GM12878 (cell line): ENCODE measurements around the gene ELOVL5. TPM values are rescaled to one million over a fixed set of nuclear protein-coding genes. Genes with fewer than 3 reads are reported as not detected.

Experiments
- ATAC-seq: fragments of 200-7000 bp; cut with Tn5 transposase; 3 replicates; pipeline ENCODE4 v1.9.1; 2020; ENCODE audit warnings: mild to moderate bottlenecking, moderate library complexity
- BruUV-seq: library from RNA; stranded (reverse); fragments of 400-500 nt; replicated peaks from 2 replicates; lab custom pipeline; 2021; lab: Mats Ljungman, UMichigan
- CTCF ChIA-PET: fragments of 300-600 bp; sonication (Branson Sonifier 250); formaldehyde crosslinking; extraction: SDS; loops from one replicate; lab custom pipeline; 2021; ENCODE audit warnings: inconsistent platforms; lab: Yijun Ruan, JAX
- POLR2A ChIA-PET: fragments of 350-600 bp; formaldehyde crosslinking; extraction: SDS; loops from one replicate; lab custom pipeline; 2021; ENCODE audit warnings: inconsistent platforms; lab: Charles Lee
- RAD21 ChIA-PET: fragments of 300-600 bp; sonication (Branson Sonifier 250); formaldehyde crosslinking; loops from one replicate; lab custom pipeline; 2023; ENCODE audit warnings: antibody characterized with exemption; ENCODE audit not compliant: unreplicated experiment; lab: Charles Lee
- SMC1A ChIA-PET: fragments of 300-600 bp; sonication (Branson Sonifier 250); formaldehyde crosslinking; loops from one replicate; lab custom pipeline; 2023; ENCODE audit not compliant: unreplicated experiment, uncharacterized antibody; lab: Charles Lee
- DNase-seq: peaks from one replicate; pipeline ENCODE4 v3.0.0-alpha.2; 2011; ENCODE audit warnings: low read depth, low spot score
- FAIRE-seq: peaks from 3 replicates; lab custom pipeline; 2011; peaks lifted over from hg19 to GRCh38; lab: Jason Lieb, UNC
- H2AFZ ChIP-seq: 2 replicates; pipeline ENCODE4 v1.6.0; 2011; ENCODE audit warnings: low read depth, low read length, control low read depth; ENCODE audit not compliant: control insufficient read depth
- H3K27ac ChIP-seq: 2 replicates; pipeline ENCODE4 v1.5.1; 2011; ENCODE audit warnings: control low read depth; ENCODE audit not compliant: control insufficient read depth, insufficient read depth
- H3K27me3 ChIP-seq, 2 experiments: replicated peaks in 1 of 2; 2 replicates each; pipeline versions ENCODE4 v1.6.0 to v1.6.1; 2011; ENCODE audit warnings: low read length in 1 of 2; ENCODE audit not compliant: control insufficient read depth in 2 of 2, insufficient read depth in 2 of 2
- H3K36me3 ChIP-seq, 2 experiments: 2 replicates each; pipeline ENCODE4 v1.5.1; 2011; ENCODE audit warnings: low read length in 1 of 2; ENCODE audit not compliant: control insufficient read depth in 2 of 2, insufficient read depth in 2 of 2
- H3K4me1 ChIP-seq: 2 replicates; pipeline ENCODE4 v1.6.1; 2011; ENCODE audit warnings: mild to moderate bottlenecking, low read length, moderate library complexity, mixed read lengths; ENCODE audit not compliant: control insufficient read depth, insufficient read depth
- H3K4me2 ChIP-seq: 2 replicates; pipeline ENCODE4 v1.6.0; 2011; ENCODE audit warnings: control low read depth; ENCODE audit not compliant: control insufficient read depth, insufficient read depth
- H3K4me3 ChIP-seq: fragments of 200-600 bp; sonication (generic); 2 replicates; pipeline ENCODE4 v1.5.1; 2016
- H3K79me2 ChIP-seq: 2 replicates; pipeline ENCODE4 v1.6.0; 2011; ENCODE audit warnings: low read length; ENCODE audit not compliant: control insufficient read depth, insufficient read depth
- H3K9ac ChIP-seq: 2 replicates; pipeline ENCODE4 v1.8.0; 2011; ENCODE audit warnings: low read length, control low read depth, mixed read lengths; ENCODE audit not compliant: control insufficient read depth, insufficient read depth
- H3K9me3 ChIP-seq: replicated peaks from 3 replicates; pipeline ENCODE4 v1.5.1; 2011; ENCODE audit warnings: mild to moderate bottlenecking, low read length; ENCODE audit not compliant: control insufficient read depth, insufficient read depth
- H4K20me1 ChIP-seq: 2 replicates; pipeline ENCODE4 v1.6.0; 2011; ENCODE audit not compliant: control insufficient read depth, insufficient read depth
- BMI1 ChIP-seq: fragments of 450-650 bp; IDR thresholded peaks from 2 replicates; pipeline ENCODE4 v1.6.1; 2016; ENCODE audit warnings: mild to moderate bottlenecking, moderate library complexity, borderline replicate concordance
- CBFB ChIP-seq: IDR thresholded peaks from 2 replicates; pipeline ENCODE4 v1.6.1; 2016; ENCODE audit warnings: antibody characterized with exemption, low read depth
- CEBPZ ChIP-seq: fragments of 150-350 bp; IDR thresholded peaks from 2 replicates; pipeline ENCODE4 v1.6.1; 2016; ENCODE audit warnings: low read depth, low read length
- EGR1 ChIP-seq, 2 experiments: IDR thresholded peaks; 1 replicate in 1 of 2; 2 replicates in 1 of 2; pipeline ENCODE4 v1.6.1; 2011 to 2012; ENCODE audit warnings: low read depth in 2 of 2, low read length in 2 of 2, borderline replicate concordance in 1 of 2, mild to moderate bottlenecking in 1 of 2, moderate library complexity in 1 of 2
- HSF1 ChIP-seq: fragments of 150-350 bp; IDR thresholded peaks from 2 replicates; pipeline ENCODE4 v1.6.1; 2014; ENCODE audit warnings: mild to moderate bottlenecking, low read depth, low read length
- KLF5 ChIP-seq: fragments of 450-650 bp; IDR thresholded peaks from 2 replicates; pipeline ENCODE4 v1.6.1; 2014; ENCODE audit warnings: mild to moderate bottlenecking; ENCODE audit not compliant: partially characterized antibody
- MEF2A ChIP-seq: IDR thresholded peaks from 2 replicates; pipeline ENCODE4 v1.6.1; 2011; ENCODE audit warnings: low read depth, mild to moderate bottlenecking, low read length, moderate library complexity; ENCODE audit not compliant: insufficient read depth
- MTA2 ChIP-seq: fragments of 450-650 bp; IDR thresholded peaks from 2 replicates; pipeline ENCODE4 v1.6.1; 2016; ENCODE audit warnings: low read depth, mild to moderate bottlenecking, moderate library complexity
- NFXL1 ChIP-seq: fragments of 450-650 bp; IDR thresholded peaks from 2 replicates; pipeline ENCODE4 v1.6.1; 2017; ENCODE audit warnings: antibody characterized with exemption, mild to moderate bottlenecking, borderline replicate concordance
- RAD51 ChIP-seq: fragments of 450-650 bp; IDR thresholded peaks from 2 replicates; pipeline ENCODE4 v1.6.1; 2016; ENCODE audit warnings: moderate library complexity, mild to moderate bottlenecking, inconsistent platforms
- RB1 ChIP-seq: fragments of 450-650 bp; formaldehyde crosslinking; IDR thresholded peaks from 2 replicates; pipeline ENCODE4 v1.6.1; 2017; ENCODE audit warnings: mild to moderate bottlenecking, borderline replicate concordance
- SMAD5 ChIP-seq: IDR thresholded peaks from 2 replicates; pipeline ENCODE4 v1.6.1; 2016; ENCODE audit warnings: antibody characterized with exemption, low read depth
- STAT1 ChIP-seq: fragments of 450-650 bp; conservative IDR thresholded peaks from 2 replicates; pipeline ENCODE4 v1.6.1; 2014; ENCODE audit warnings: antibody characterized with exemption, mild to moderate bottlenecking
- TCF12 ChIP-seq: IDR thresholded peaks from 2 replicates; pipeline ENCODE4 v1.6.1; 2011; ENCODE audit warnings: low read depth, mild to moderate bottlenecking, low read length
- ZNF24 ChIP-seq: fragments of 450-650 bp; IDR thresholded peaks from 2 replicates; pipeline ENCODE4 v1.6.1; 2017; ENCODE audit warnings: antibody characterized with exemption, mild to moderate bottlenecking
- WGBS: methylation state at CpG from one replicate; pipeline ENCODE4 v1.1.6; 2016; ENCODE audit warnings: low lambda C conversion rate; ENCODE audit not compliant: insufficient replicate concordance, insufficient coverage; ENCODE audit errors: missing lambda C conversion rate; 5-methylcytosine and 5-hydroxymethylcytosine counted together
- in situ Hi-C: fragments of 300-500 bp; cut with MboI; formaldehyde crosslinking; loops from 9 replicates; pipeline ENCODE4 v1.14.3; 2018; ENCODE audit warnings: mixed read lengths
- intact Hi-C: fragments of 100-400 bp; cut with micrococcal nuclease; formaldehyde crosslinking; loops from one replicate; pipeline ENCODE4 v1.14.2; 2022; ENCODE audit not compliant: unreplicated experiment
- polyA plus RNA-seq, 11 experiments: library from polyadenylated mRNA; depleted of rRNA in 4 of 11; unstranded in 6 of 11; stranded (reverse) in 5 of 11; fragments of >200 nt; fragmentation: Nextera tagmentation in 4 of 11; fragmentation: Illumina TruSeq in 1 of 11; extraction: Ambion mirVana in 4 of 11; extraction: Trizol in 1 of 11; gene quantifications; 1 replicate in 1 of 11; 2 replicates in 10 of 11; pipeline versions ENCODE4 v1.2.1 to v1.2.3, GENCODE V29; 2011 to 2016; ENCODE audit warnings: inconsistent platforms in 2 of 11, missing spikeins in 2 of 11, low read depth in 1 of 11
- total RNA-seq, 4 experiments: library from RNA; depleted of rRNA in 3 of 4; stranded (reverse); fragments of >200 nt in 3 of 4; fragmentation: Illumina TruSeq in 1 of 4; extraction: Trizol in 1 of 4; gene quantifications; 2 replicates each; pipeline versions ENCODE4 v1.2.1 to v1.2.3, GENCODE V29; 2013 to 2021

The ELOVL5 gene
- total and polyA plus RNA-seq, 10 of the 15 experiments (the other 5 are each of a cell fraction or from before 2014, with no cell fraction given): 156 to 241 (median 196) TPM

GRCh38 chr6:53299331-53300005, 49.3 kb downstream of the ELOVL5 start:
- SMC1A ChIA-PET: interaction anchor here (0.7 to 2.8 kb wide), 13 partner anchors 9 to 183 kb away, joined by 3 to 9 read pairs (median 5); partner anchors contain the start of gene ELOVL5
- H3K4me3 ChIP-seq: no peak overlapping the region
- DNase-seq (no peak), FAIRE-seq (no peak)
- H3K9ac ChIP-seq: no peak overlapping the region
- no peak overlapping the region for H3K4me2 ChIP-seq
- TF ChIP-seq MTA2 (no peak), EGR1 (IDR thresholded peaks at IDR 0.05; ENCODE audit: borderline replicate concordance in 1 of 2, low read depth in 2 of 2, low read length in 2 of 2) (no peak), HSF1 (no peak), CEBPZ (no peak), SMAD5 (no peak), RB1 (no peak), CBFB (no peak), KLF5 (no peak), STAT1 (no peak), TCF12 (no peak), NFXL1 (no peak), BMI1 (no peak), MEF2A (no peak), RAD51 (no peak), ZNF24 (no peak)
- TF ChIP-seq, all 136 proteins: peak for 0
- H4K20me1 ChIP-seq: no peaks in the 10 kb centered on the region; the same call in 1 of the 2 replicates
- no peaks in the 10 kb centered on the region for H3K27me3 ChIP-seq
- POLR2A ChIA-PET: interaction anchor here (1.3 to 2.1 kb wide), 4 partner anchors 10 to 60 kb away, joined by 3 to 8 read pairs (median 6); no protein-coding TSS in a partner anchor
- H3K79me2 ChIP-seq: peaks cover 31% of the 10 kb centered on the region
- peaks cover 0 to 3% of the 10 kb centered on the region in 2 experiments; a peak in 1 of 4 replicates for H3K36me3 ChIP-seq
- 88% methylated on average over 7 of the region's 7 CpGs for WGBS
- in situ Hi-C loops (no loop called here), intact Hi-C loops (no loop called here)
- peaks cover 4% of the 10 kb centered on the region for H3K4me1 ChIP-seq
- H2AFZ ChIP-seq: no peak overlapping the region
- no TSS peak for BruUV-seq
- no peak for ATAC-seq
- H3K27ac ChIP-seq: no peak overlapping the region
- RAD21 ChIA-PET: interaction anchor here (0.7 to 2.1 kb wide), 8 partner anchors 10 to 185 kb away, joined by 3 to 11 read pairs (median 4); no protein-coding TSS in a partner anchor
- no peaks in the 10 kb centered on the region for H3K9me3 ChIP-seq
- CTCF ChIA-PET: interaction anchor here (1.6 to 5.8 kb wide), 3 partner anchors 10 to 127 kb away, joined by 4 to 29 read pairs (median 7); no protein-coding TSS in a partner anchor
